WTC11 (cell line): ENCODE data around the gene TSPAN9. TPM values are rescaled to one million over a fixed set of nuclear protein-coding genes. Genes with fewer than 3 reads are reported as not detected.

Experiments
- ATAC-seq: fragments of 200-7000 bp; cut with Tn5 transposase; 2 replicates; pipeline ENCODE4 v1.10.0; 2021; ENCODE audit warnings: mild to moderate bottlenecking, moderate library complexity
- CTCF ChIA-PET: fragments of 300-600 bp; sonication (Branson Sonifier 250); formaldehyde crosslinking; loops from one replicate; lab custom pipeline; 2021; ENCODE audit warnings: antibody characterized with exemption; lab: Charles Lee
- POLR2A ChIA-PET: fragments of 350-600 bp; sonication (Branson Sonifier 250); formaldehyde crosslinking; loops from one replicate; lab custom pipeline; 2021; ENCODE audit warnings: antibody characterized with exemption; lab: Charles Lee
- DNase-seq: peaks from one replicate; pipeline ENCODE4 v3.0.0; 2021; ENCODE audit warnings: low spot score
- H3K27ac Mint-ChIP-seq: 2 replicates; pipeline ENCODE4 v1.8.0; 2021; ENCODE audit warnings: mixed read lengths
- H3K27me3 Mint-ChIP-seq: 2 replicates; pipeline ENCODE4 v1.8.0; 2021; ENCODE audit warnings: low read depth, mild to moderate bottlenecking, moderate library complexity, mixed read lengths
- H3K36me3 Mint-ChIP-seq: 2 replicates; pipeline ENCODE4 v1.8.0; 2021; ENCODE audit warnings: mixed read lengths
- H3K4me1 Mint-ChIP-seq: 2 replicates; pipeline ENCODE4 v1.8.0; 2022; ENCODE audit warnings: mixed read lengths
- H3K4me3 Mint-ChIP-seq: 2 replicates; pipeline ENCODE4 v1.8.0; 2021; ENCODE audit warnings: mild to moderate bottlenecking, moderate library complexity, mixed read lengths
- H3K9me3 Mint-ChIP-seq: 2 replicates; pipeline ENCODE4 v1.8.0; 2021; ENCODE audit warnings: mixed read lengths
- ATF1 ChIP-seq: sonication (generic); formaldehyde crosslinking; IDR thresholded peaks from 2 replicates; pipeline ENCODE4 v1.8.1; 2023; ENCODE audit warnings: mild to moderate bottlenecking, moderate library complexity, missing genetic modification reagents
- FOXP1 ChIP-seq: sonication (generic); formaldehyde crosslinking; IDR thresholded peaks from 2 replicates; pipeline ENCODE4 v1.8.0; 2022; ENCODE audit warnings: missing genetic modification reagents, mild to moderate bottlenecking, moderate library complexity, borderline replicate concordance
- JUN ChIP-seq: sonication (generic); formaldehyde crosslinking; IDR thresholded peaks from 2 replicates; pipeline ENCODE4 v1.8.0; 2023; ENCODE audit warnings: mild to moderate bottlenecking, missing genetic modification reagents
- KAT7 ChIP-seq: sonication (generic); formaldehyde crosslinking; IDR thresholded peaks from 2 replicates; pipeline ENCODE4 v1.8.1; 2023; ENCODE audit warnings: missing genetic modification reagents, mild to moderate bottlenecking, borderline replicate concordance
- MXD4 ChIP-seq: fragments of 250-450 bp; sonication (Bioruptor Pico); IDR thresholded peaks from 2 replicates; pipeline ENCODE4 v1.8.0; 2021; ENCODE audit warnings: mild to moderate bottlenecking, moderate library complexity, borderline replicate concordance
- TCF7 ChIP-seq: sonication (generic); formaldehyde crosslinking; IDR thresholded peaks from 2 replicates; pipeline ENCODE4 v1.8.0; 2022; ENCODE audit warnings: mild to moderate bottlenecking, low read depth, missing genetic modification reagents, moderate library complexity
- TEAD4 ChIP-seq: sonication (generic); formaldehyde crosslinking; IDR thresholded peaks from 2 replicates; pipeline ENCODE4 v1.8.0; 2022; ENCODE audit warnings: mild to moderate bottlenecking, missing genetic modification reagents
- ZNF317 ChIP-seq: sonication (generic); formaldehyde crosslinking; IDR thresholded peaks from 2 replicates; pipeline ENCODE4 v1.8.1; 2023; ENCODE audit warnings: low read depth, mild to moderate bottlenecking, moderate library complexity, missing genetic modification reagents, borderline replicate concordance
- ZNF396 ChIP-seq: fragments of 250-450 bp; sonication (Bioruptor Pico); IDR thresholded peaks from 2 replicates; pipeline ENCODE4 v1.8.0; 2021; ENCODE audit warnings: mild to moderate bottlenecking, moderate library complexity, borderline replicate concordance
- ZNF416 ChIP-seq: fragments of 250-450 bp; sonication (Bioruptor Pico); IDR thresholded peaks from 2 replicates; pipeline ENCODE4 v1.9.0; 2021; ENCODE audit warnings: mild to moderate bottlenecking, inconsistent platforms
- ZNF671 ChIP-seq: fragments of 250-450 bp; sonication (Bioruptor Pico); IDR thresholded peaks from 2 replicates; pipeline ENCODE4 v1.8.0; 2021; ENCODE audit warnings: mild to moderate bottlenecking
- total RNA-seq: library from RNA; stranded (reverse); gene quantifications from 3 replicates; pipeline ENCODE4 v1.2.3, GENCODE V29; 2021
- TF ChIP-seq, protein P1 (sequence below): sonication (generic); formaldehyde crosslinking; IDR thresholded peaks from 2 replicates; pipeline ENCODE4 v1.8.0; 2022; ENCODE audit warnings: mild to moderate bottlenecking, missing genetic modification reagents
- TF ChIP-seq, protein P2 (sequence below): fragments of 250-450 bp; sonication (Bioruptor Pico); IDR thresholded peaks from 2 replicates; pipeline ENCODE4 v1.9.0; 2021; ENCODE audit warnings: mild to moderate bottlenecking
- TF ChIP-seq, protein P3 (sequence below): sonication (generic); formaldehyde crosslinking; IDR thresholded peaks from 2 replicates; pipeline ENCODE4 v1.8.1; 2023; ENCODE audit warnings: mild to moderate bottlenecking, missing genetic modification reagents, borderline replicate concordance

TSPAN9 gene
- total RNA-seq, 1 experiment from 2014 or later, result 27.6 TPM

DNA sequence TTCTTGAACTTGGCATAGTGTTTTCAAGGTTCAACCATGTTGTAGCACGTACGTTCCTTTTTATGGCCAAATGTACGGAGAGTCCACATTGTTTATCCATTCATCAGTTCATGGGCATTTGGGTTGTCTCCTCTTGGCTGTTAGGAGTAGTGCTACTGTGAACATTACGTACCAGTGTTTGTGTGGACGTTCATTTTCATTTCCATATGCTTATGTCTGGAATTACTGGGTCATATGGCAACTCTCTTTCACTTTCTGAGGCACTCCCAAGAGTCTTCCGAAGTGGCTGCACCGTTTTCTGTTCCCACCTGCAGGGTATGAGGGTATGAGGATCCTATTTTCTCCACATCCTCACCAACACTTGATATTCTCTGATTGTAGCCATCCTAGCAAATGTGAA, 49.1 kb upstream of the TSPAN9 start (continued):
- TF ChIP-seq ZNF671 (CRISPR knock-in tag) (no peak), ATF1 (CRISPR knock-in tag) (no peak), JUN (no peak), MXD4 (CRISPR knock-in tag) (no peak), FOXP1 (CRISPR knock-in tag) (no peak), ZNF396 (CRISPR knock-in tag) (no peak), ZNF416 (CRISPR knock-in tag) (no peak)
- TF ChIP-seq, protein P1, sequence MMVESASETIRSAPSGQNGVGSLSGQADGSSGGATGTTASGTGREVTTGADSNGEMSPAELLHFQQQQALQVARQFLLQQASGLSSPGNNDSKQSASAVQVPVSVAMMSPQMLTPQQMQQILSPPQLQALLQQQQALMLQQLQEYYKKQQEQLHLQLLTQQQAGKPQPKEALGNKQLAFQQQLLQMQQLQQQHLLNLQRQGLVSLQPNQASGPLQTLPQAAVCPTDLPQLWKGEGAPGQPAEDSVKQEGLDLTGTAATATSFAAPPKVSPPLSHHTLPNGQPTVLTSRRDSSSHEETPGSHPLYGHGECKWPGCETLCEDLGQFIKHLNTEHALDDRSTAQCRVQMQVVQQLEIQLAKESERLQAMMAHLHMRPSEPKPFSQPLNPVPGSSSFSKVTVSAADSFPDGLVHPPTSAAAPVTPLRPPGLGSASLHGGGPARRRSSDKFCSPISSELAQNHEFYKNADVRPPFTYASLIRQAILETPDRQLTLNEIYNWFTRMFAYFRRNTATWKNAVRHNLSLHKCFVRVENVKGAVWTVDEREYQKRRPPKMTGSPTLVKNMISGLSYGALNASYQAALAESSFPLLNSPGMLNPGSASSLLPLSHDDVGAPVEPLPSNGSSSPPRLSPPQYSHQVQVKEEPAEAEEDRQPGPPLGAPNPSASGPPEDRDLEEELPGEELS, result no peak
- TF ChIP-seq, protein P2, sequence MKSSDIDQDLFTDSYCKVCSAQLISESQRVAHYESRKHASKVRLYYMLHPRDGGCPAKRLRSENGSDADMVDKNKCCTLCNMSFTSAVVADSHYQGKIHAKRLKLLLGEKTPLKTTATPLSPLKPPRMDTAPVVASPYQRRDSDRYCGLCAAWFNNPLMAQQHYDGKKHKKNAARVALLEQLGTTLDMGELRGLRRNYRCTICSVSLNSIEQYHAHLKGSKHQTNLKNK, result no peak
- TF ChIP-seq, all 79 proteins: peak for 0

DNA sequence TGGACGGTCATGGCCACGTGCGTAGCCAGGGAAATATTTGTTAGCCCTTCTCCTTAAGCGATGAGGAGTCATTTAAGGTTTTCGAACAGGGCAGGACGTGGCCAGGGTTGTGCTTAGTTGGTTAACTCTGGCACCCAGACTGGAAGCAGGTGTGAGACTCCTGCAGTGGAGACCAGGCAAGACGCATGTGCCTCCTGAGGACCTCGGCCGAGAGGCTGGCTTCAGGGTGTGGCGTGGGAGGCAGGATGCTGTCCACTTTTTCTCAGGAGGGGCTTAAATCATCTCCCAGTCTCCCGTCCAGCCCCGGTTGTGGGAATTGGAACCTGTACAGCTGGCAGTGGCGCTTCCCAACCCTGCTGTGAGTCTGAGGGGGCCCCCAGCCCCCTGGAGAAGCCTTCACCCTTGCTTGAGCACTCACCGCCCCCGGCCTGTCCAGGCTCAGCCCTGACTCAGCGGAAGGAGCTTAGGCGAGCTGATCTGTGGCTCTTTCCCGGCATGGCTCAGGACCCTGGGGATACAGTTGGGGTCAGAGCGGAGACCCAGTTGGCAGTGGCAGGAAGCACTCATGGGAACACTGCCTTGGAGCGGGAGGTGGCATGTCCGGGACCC, 46.3 kb upstream of the TSPAN9 start:
- no peaks in the 10 kb centered on the region for H3K27me3 Mint-ChIP-seq
- ChIA-PET POLR2A (no interaction called here), CTCF (interaction anchor here (1.1 to 3.6 kb wide), 2 partner anchors 10 to 42 kb away, joined by 5 to 15 read pairs; no protein-coding TSS in a partner anchor)
- peaks cover 7% of the 10 kb centered on the region for H3K4me1 Mint-ChIP-seq
- H3K27ac Mint-ChIP-seq, result peak overlapping the region; percentile 37; the same call in 1 of the 2 replicates
- no peaks in the 10 kb centered on the region for H3K9me3 Mint-ChIP-seq
- TF ChIP-seq, protein P3, sequence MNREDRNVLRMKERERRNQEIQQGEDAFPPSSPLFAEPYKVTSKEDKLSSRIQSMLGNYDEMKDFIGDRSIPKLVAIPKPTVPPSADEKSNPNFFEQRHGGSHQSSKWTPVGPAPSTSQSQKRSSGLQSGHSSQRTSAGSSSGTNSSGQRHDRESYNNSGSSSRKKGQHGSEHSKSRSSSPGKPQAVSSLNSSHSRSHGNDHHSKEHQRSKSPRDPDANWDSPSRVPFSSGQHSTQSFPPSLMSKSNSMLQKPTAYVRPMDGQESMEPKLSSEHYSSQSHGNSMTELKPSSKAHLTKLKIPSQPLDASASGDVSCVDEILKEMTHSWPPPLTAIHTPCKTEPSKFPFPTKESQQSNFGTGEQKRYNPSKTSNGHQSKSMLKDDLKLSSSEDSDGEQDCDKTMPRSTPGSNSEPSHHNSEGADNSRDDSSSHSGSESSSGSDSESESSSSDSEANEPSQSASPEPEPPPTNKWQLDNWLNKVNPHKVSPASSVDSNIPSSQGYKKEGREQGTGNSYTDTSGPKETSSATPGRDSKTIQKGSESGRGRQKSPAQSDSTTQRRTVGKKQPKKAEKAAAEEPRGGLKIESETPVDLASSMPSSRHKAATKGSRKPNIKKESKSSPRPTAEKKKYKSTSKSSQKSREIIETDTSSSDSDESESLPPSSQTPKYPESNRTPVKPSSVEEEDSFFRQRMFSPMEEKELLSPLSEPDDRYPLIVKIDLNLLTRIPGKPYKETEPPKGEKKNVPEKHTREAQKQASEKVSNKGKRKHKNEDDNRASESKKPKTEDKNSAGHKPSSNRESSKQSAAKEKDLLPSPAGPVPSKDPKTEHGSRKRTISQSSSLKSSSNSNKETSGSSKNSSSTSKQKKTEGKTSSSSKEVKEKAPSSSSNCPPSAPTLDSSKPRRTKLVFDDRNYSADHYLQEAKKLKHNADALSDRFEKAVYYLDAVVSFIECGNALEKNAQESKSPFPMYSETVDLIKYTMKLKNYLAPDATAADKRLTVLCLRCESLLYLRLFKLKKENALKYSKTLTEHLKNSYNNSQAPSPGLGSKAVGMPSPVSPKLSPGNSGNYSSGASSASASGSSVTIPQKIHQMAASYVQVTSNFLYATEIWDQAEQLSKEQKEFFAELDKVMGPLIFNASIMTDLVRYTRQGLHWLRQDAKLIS (CRISPR knock-in tag), result no peak
- peaks cover 45% of the 10 kb centered on the region for H3K36me3 Mint-ChIP-seq
- DNase-seq, result no peak
- H3K4me3 Mint-ChIP-seq, result no peak overlapping the region
- ATAC-seq, result no peak

DNA sequence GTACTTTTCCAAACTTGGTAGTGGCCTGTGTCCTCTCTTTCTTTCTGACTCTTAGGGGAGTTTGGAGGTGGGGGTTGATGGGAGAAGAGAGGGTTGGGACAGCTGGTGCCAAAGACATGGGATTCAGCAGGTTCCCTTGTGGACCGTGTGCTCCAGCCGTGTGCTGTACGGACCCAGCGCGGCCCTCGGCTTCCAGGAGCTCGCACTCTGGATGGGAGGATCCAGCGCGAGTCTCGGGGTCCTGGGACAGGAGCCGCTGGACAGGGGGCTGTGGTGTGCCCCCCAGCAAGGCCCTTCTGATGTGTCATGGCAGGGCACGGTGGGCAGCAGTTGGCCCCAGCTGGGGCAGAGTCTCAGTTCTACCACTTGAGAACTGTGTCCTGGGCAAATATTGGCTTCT, 45.0 kb upstream of the TSPAN9 start:
- no peak for ATAC-seq
- CTCF ChIA-PET, result interaction anchor here (0.9 to 3.6 kb wide), 2 partner anchors 9 to 178 kb away, joined by 3 to 15 read pairs (median 6); no protein-coding TSS in a partner anchor
- H3K9me3 Mint-ChIP-seq, result no peaks in the 10 kb centered on the region
- peaks cover 38% of the 10 kb centered on the region for H3K36me3 Mint-ChIP-seq
- no peak overlapping the region for H3K4me3 Mint-ChIP-seq
- POLR2A ChIA-PET, result no interaction called here
- TF ChIP-seq TEAD4 (CRISPR knock-in tag), result no peak
- TF ChIP-seq ZNF317 (CRISPR knock-in tag), result no peak
- TF ChIP-seq KAT7 (CRISPR knock-in tag), result no peak
- TF ChIP-seq TCF7 (CRISPR knock-in tag), result no peak
- DNase-seq, result no peak
- H3K27me3 Mint-ChIP-seq, result no peaks in the 10 kb centered on the region
- no peak overlapping the region for H3K27ac Mint-ChIP-seq
- peaks cover 7% of the 10 kb centered on the region for H3K4me1 Mint-ChIP-seq
